K562 treated with DMSO at 1 percent for 48 hours (cell line): ENCODE measurements around the gene BTBD2. TPM values are rescaled to one million over a fixed set of nuclear protein-coding genes. Genes with fewer than 3 reads are reported as not detected.

Experiments
- total RNA-seq: library from RNA; unstranded; fragments of 300-600 nt; gene quantifications from 2 replicates; pipeline ENCODE4 v1.2.3, GENCODE V29; 2022; ENCODE audit warnings: low replicate concordance; ENCODE audit errors: extremely low read depth

Gene BTBD2
- total RNA-seq: not detected in 2 replicates

GRCh38 chr19:2015608-2015950 lies at the start of gene BTBD2:
Gene BTBD2 (minus strand): TSS chr19:2015714. CDS start chr19:2015703, 11 bp downstream.

GRCh38 chr19:2050991-2051772 lies 35.7 kb upstream of the BTBD2 start, which contains the start of gene MKNK2:
Gene MKNK2 (minus strand): TSS chr19:2051244. CDS start chr19:2050851, 393 bp downstream.

GRCh38 chr19:1941146-1942077 lies 74.1 kb downstream of the BTBD2 start, which contains the start of gene CSNK1G2:
Gene CSNK1G2 (plus strand): TSS chr19:1941172. CDS start chr19:1969773, 28,601 bp downstream.

Other genes with a start within 250 kb of the BTBD2 start
- not detected in 2 replicates for gene ATP8B3, start 203.4 kb downstream of the BTBD2 start, total RNA-seq
- not detected in 2 replicates for gene REXO1, start 167.2 kb downstream of the BTBD2 start, total RNA-seq
- not detected in 2 replicates for gene KLF16, start 152.1 kb downstream of the BTBD2 start, total RNA-seq
- 314 TPM in 1 of 2 replicates, not detected in the other for gene ABHD17A, start 130.2 kb downstream of the BTBD2 start, total RNA-seq
- not detected in 2 replicates for gene ADAT3, start 110.3 kb downstream of the BTBD2 start, total RNA-seq
- gene SCAMP4, start 110.3 kb downstream of the BTBD2 start, total RNA-seq: not detected in 2 replicates
- 170 TPM in 1 of 2 replicates, not detected in the other for gene CSNK1G2, start 74.5 kb downstream of the BTBD2 start, total RNA-seq
- gene MKNK2, start 35.5 kb upstream of the BTBD2 start, total RNA-seq: 245 TPM in 1 of 2 replicates, not detected in the other
- gene MOB3A, start 80.6 kb upstream of the BTBD2 start, total RNA-seq: not detected in 2 replicates
- not detected in 2 replicates for gene IZUMO4, start 81.2 kb upstream of the BTBD2 start, total RNA-seq
- 532 TPM in 1 of 2 replicates, not detected in the other for gene AP3D1, start 135.9 kb upstream of the BTBD2 start, total RNA-seq
- not detected in 2 replicates for gene DOT1L, start 148.2 kb upstream of the BTBD2 start, total RNA-seq
- gene PLEKHJ1, start 220.6 kb upstream of the BTBD2 start, total RNA-seq: 447 TPM in 1 of 2 replicates, not detected in the other
- not detected in 2 replicates for gene SF3A2, start 221.1 kb upstream of the BTBD2 start, total RNA-seq
- gene AMH, start 233.6 kb upstream of the BTBD2 start, total RNA-seq: 225 TPM in 1 of 2 replicates, not detected in the other
- gene JSRP1, start 240.7 kb upstream of the BTBD2 start, total RNA-seq: not detected in 2 replicates